NT2/D1 (cell line): Measurements from ENCODE around the gene FPR1.

Experiments used
- SUZ12 ChIP-seq: IDR thresholded peaks from 2 replicates; pipeline ENCODE4 v1.6.1; 2011; ENCODE audit not compliant: insufficient read length, insufficient read depth; ENCODE audit errors: extremely low read depth
- YY1 ChIP-seq: IDR thresholded peaks from 2 replicates; pipeline ENCODE4 v1.6.1; 2011; ENCODE audit not compliant: insufficient read length, insufficient read depth
- ZNF274 ChIP-seq: IDR thresholded peaks from 2 replicates; pipeline ENCODE4 v1.6.1; 2011; ENCODE audit warnings: mild to moderate bottlenecking, low read depth, low read length

- TF ChIP-seq YY1 (no peak), ZNF274 (no peak), SUZ12 (no peak)
Measured at GRCh38 chr19:51711702-51712101, 40.0 kb downstream of the FPR1 start.
